Fibroblast of lung (primary cell): Measurements from ENCODE around the gene RRM1. TPM values are rescaled to one million over a fixed set of nuclear protein-coding genes. Genes with fewer than 3 reads are reported as not detected.

Experiments used
- DNase-seq, 2 donors: peaks; one replicate each; pipeline versions ENCODE4 v3.0.0 to v3.0.0-alpha.2; 2010; ENCODE audit warnings: low read depth in 2 of 2
- H2AFZ ChIP-seq: 2 replicates; pipeline ENCODE4 v1.5.1; 2012; ENCODE audit warnings: low read length, control low read depth, inconsistent platforms
- H3K27ac ChIP-seq: 2 replicates; pipeline ENCODE4 v1.5.1; 2011; ENCODE audit warnings: low read length, control low read depth; ENCODE audit not compliant: insufficient read depth
- H3K27me3 ChIP-seq: 2 replicates; pipeline ENCODE4 v1.5.1; 2011; ENCODE audit warnings: mild to moderate bottlenecking, low read length; ENCODE audit not compliant: control insufficient read depth, insufficient read depth
- H3K36me3 ChIP-seq: 2 replicates; pipeline ENCODE4 v1.5.1; 2011; ENCODE audit warnings: low read length; ENCODE audit not compliant: control insufficient read depth, insufficient read depth
- H3K4me1 ChIP-seq: 2 replicates; pipeline ENCODE4 v1.5.1; 2011; ENCODE audit warnings: low read length; ENCODE audit not compliant: control insufficient read depth, insufficient read depth; ENCODE audit errors: extremely low read depth
- H3K4me2 ChIP-seq: 2 replicates; pipeline ENCODE4 v1.5.1; 2011; ENCODE audit warnings: low read length, control low read depth; ENCODE audit not compliant: insufficient read depth; ENCODE audit errors: extremely low read depth
- H3K4me3 ChIP-seq, 4 experiments: fragments of 200-600 bp in 1 of 4; sonication (generic) in 1 of 4; replicated peaks in 1 of 4; 2 replicates each; pipeline ENCODE4 v1.5.1; 2011 to 2016; ENCODE audit warnings: low read length in 4 of 4, low read depth in 3 of 4, mild to moderate bottlenecking in 3 of 4, control low read depth in 2 of 4, inconsistent platforms in 1 of 4, mixed read lengths in 1 of 4; ENCODE audit not compliant: insufficient read depth in 1 of 4; ENCODE audit errors: control extremely low read depth in 1 of 4
- H3K79me2 ChIP-seq: 2 replicates; pipeline ENCODE4 v1.5.1; 2012; ENCODE audit warnings: mild to moderate bottlenecking, low read length, inconsistent platforms; ENCODE audit not compliant: control insufficient read depth, insufficient read depth
- H3K9ac ChIP-seq: 2 replicates; pipeline ENCODE4 v1.5.1; 2011; ENCODE audit warnings: mild to moderate bottlenecking, low read length, control low read depth; ENCODE audit not compliant: insufficient read depth
- H3K9me3 ChIP-seq: 2 replicates; pipeline ENCODE4 v1.5.1; 2012; ENCODE audit warnings: low read depth, low read length; ENCODE audit not compliant: control insufficient read depth, insufficient read depth
- H4K20me1 ChIP-seq: 2 replicates; pipeline ENCODE4 v1.5.1; 2011; ENCODE audit warnings: low read length; ENCODE audit not compliant: control insufficient read depth, insufficient read depth; ENCODE audit errors: extremely low read depth
- CTCF ChIP-seq, 2 donors: IDR thresholded peaks in 1 of 2; conservative IDR thresholded peaks in 1 of 2; 1 replicate in 1 of 2; 2 replicates in 1 of 2; pipeline ENCODE4 v1.5.1; 2011 to 2012; ENCODE audit warnings: low read length in 2 of 2, control low read depth in 1 of 2, inconsistent platforms in 1 of 2, low read depth in 1 of 2, mild to moderate bottlenecking in 1 of 2
- EZH2 ChIP-seq: IDR thresholded peaks from 2 replicates; pipeline ENCODE4 v1.5.1; 2012; ENCODE audit warnings: low read length, control low read depth, mild to moderate bottlenecking; ENCODE audit errors: missing control alignments
- polyA plus RNA-seq, 2 donors: library from polyadenylated mRNA; depleted of rRNA in 1 of 2; stranded (reverse) in 1 of 2; unstranded in 1 of 2; fragments of >200 nt; gene quantifications; 2 replicates each; pipeline ENCODE4 v1.2.1, GENCODE V29; 2011 to 2012; ENCODE audit warnings: missing spikeins in 1 of 2
- total RNA-seq: library from RNA; depleted of rRNA; stranded (reverse); fragments of >200 nt; gene quantifications from 2 replicates; pipeline ENCODE4 v1.2.1, GENCODE V29; 2014

The RRM1 gene
- total and polyA plus RNA-seq, 2 donors (not counting 1 experiment from before 2014, with no cell fraction given): 57.5 to 85.0 TPM

GRCh38 chr11:4161305-4161704, 66.7 kb downstream of the RRM1 start:
- no peak overlapping the region for H3K4me2 ChIP-seq
- no peak overlapping the region for H3K4me3 ChIP-seq
- H3K27me3 ChIP-seq: no peaks in the 10 kb centered on the region
- no peak overlapping the region for H3K27ac ChIP-seq
- no peaks in the 10 kb centered on the region for H3K79me2 ChIP-seq
- no peak for DNase-seq
- H3K36me3 ChIP-seq: no peaks in the 10 kb centered on the region
- H3K9me3 ChIP-seq: no peaks in the 10 kb centered on the region
- H2AFZ ChIP-seq: no peak overlapping the region
- no peaks in the 10 kb centered on the region for H4K20me1 ChIP-seq
- no peak for TF ChIP-seq EZH2
- TF ChIP-seq CTCF (conservative IDR thresholded peaks at IDR 0.05 in 1 of 2, IDR thresholded peaks at IDR 0.05 in 1 of 2; ENCODE audit: low read depth in 1 of 2, low read length in 2 of 2): no peak
- no peaks in the 10 kb centered on the region for H3K4me1 ChIP-seq
- no peak overlapping the region for H3K9ac ChIP-seq

- Histone ChIP-seq H3K27me3 (no peaks in the 10 kb centered on the region), H3K4me2 (no peak overlapping the region), H3K27ac (no peak overlapping the region), H4K20me1 (no peaks in the 10 kb centered on the region), H3K4me1 (no peaks in the 10 kb centered on the region), H3K4me3 (no peak overlapping the region), H2AFZ (no peak overlapping the region), H3K9me3 (no peaks in the 10 kb centered on the region), H3K9ac (no peak overlapping the region), H3K36me3 (no peaks in the 10 kb centered on the region), H3K79me2 (no peaks in the 10 kb centered on the region)
- no peak for DNase-seq
- TF ChIP-seq CTCF (conservative IDR thresholded peaks at IDR 0.05 in 1 of 2, IDR thresholded peaks at IDR 0.05 in 1 of 2; ENCODE audit: low read depth in 1 of 2, low read length in 2 of 2): no peak
- no peak for TF ChIP-seq EZH2
These were observed 70.4 kb downstream of the RRM1 start for GRCh38 chr11:4164884-4165590.

DNA sequence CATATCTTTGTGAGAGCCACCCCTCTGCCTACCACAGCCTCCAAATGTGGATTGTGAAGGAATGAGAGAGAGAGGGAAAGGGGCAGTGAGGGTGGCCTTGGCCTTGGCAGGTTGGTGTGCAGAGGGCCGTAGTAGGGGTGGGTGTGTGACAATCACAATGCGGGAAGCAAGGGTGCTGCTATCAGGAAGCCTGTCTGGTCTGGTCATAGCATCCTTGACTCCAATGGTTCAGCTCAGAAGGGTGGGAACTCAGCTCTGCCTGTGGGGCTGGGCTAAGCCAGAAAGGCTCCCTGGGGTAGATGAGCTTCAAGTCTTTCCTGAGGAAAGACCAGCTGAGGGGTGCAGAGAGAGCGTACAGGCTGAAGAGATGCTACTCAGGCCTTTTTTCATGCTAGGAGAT, 72.7 kb downstream of the RRM1 start:
- Histone ChIP-seq H3K4me3 (no peak overlapping the region), H3K27ac (no peak overlapping the region)
- TF ChIP-seq CTCF (conservative IDR thresholded peaks at IDR 0.05 in 1 of 2, IDR thresholded peaks at IDR 0.05 in 1 of 2; ENCODE audit: low read depth in 1 of 2, low read length in 2 of 2) (no peak), EZH2 (no peak)

More for the DNA sequence above, 72.7 kb downstream of the RRM1 start:
- Histone ChIP-seq H3K4me2 (no peak overlapping the region), H3K27me3 (no peaks in the 10 kb centered on the region), H3K9ac (no peak overlapping the region), H3K36me3 (no peaks in the 10 kb centered on the region), H3K79me2 (no peaks in the 10 kb centered on the region), H3K4me1 (no peaks in the 10 kb centered on the region), H4K20me1 (no peaks in the 10 kb centered on the region), H2AFZ (no peak overlapping the region), H3K9me3 (no peaks in the 10 kb centered on the region)
- no peak for DNase-seq
